ENCODE data around the gene ATF7IP2.
"Not testable (repeated sequence)": the region's sequence is repeated elsewhere in the genome, so short reads cannot be mapped to it uniquely, and the experiment has no call there.

DNA sequence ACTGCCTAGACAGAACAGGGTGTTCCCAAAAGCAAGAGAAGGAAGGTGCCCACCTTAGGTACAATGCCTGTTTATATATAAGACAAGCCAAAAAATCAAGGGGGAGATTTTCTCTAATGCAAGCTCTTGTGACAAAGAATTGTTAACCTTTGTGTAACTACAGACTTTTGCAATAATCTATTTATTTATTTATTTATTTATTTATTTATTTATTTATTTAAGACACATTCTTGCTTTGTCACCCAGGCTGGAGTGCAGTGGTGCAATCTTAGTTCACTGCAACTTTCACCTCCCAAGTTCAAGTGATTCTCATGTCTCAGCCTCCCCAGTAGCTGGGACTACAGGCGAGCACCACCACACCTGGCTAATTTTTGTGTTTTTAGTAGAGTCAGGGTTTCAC is 41.2 kb upstream of the ATF7IP2 start:
- TF ChIP-seq, protein P1, sequence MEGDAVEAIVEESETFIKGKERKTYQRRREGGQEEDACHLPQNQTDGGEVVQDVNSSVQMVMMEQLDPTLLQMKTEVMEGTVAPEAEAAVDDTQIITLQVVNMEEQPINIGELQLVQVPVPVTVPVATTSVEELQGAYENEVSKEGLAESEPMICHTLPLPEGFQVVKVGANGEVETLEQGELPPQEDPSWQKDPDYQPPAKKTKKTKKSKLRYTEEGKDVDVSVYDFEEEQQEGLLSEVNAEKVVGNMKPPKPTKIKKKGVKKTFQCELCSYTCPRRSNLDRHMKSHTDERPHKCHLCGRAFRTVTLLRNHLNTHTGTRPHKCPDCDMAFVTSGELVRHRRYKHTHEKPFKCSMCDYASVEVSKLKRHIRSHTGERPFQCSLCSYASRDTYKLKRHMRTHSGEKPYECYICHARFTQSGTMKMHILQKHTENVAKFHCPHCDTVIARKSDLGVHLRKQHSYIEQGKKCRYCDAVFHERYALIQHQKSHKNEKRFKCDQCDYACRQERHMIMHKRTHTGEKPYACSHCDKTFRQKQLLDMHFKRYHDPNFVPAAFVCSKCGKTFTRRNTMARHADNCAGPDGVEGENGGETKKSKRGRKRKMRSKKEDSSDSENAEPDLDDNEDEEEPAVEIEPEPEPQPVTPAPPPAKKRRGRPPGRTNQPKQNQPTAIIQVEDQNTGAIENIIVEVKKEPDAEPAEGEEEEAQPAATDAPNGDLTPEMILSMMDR (conservative IDR thresholded peaks at IDR 0.05; ENCODE audit: low read length), result not testable (repeated sequence)
- not testable (repeated sequence) for TF ChIP-seq EZH2phosphoT487 (IDR thresholded peaks at IDR 0.05; ENCODE audit: borderline replicate concordance, low read depth, low read length)
